HG03039 (cell line): ENCODE results near the gene CARD19.
A peak's percentile ranks its signal among the peaks of the same experiment; 100 is the strongest.
"Not testable (repeated sequence)": the region's sequence is repeated elsewhere in the genome, so short reads cannot be mapped to it uniquely, and the experiment has no call there.

ENCODE experiments used
- ATAC-seq: cut with Tn5 transposase; IDR thresholded peaks from one replicate; pipeline ENCODE4 v1.9.1; 2021; ENCODE audit warnings: mild to moderate bottlenecking, moderate library complexity; ENCODE audit not compliant: unreplicated experiment

The CARD19 gene

GRCh38 chr9:93129691-93130500 is 33.9 kb downstream of the CARD19 start:
- no peak for ATAC-seq

GRCh38 chr9:93130861-93131481 is 35.0 kb downstream of the CARD19 start:
- no peak for ATAC-seq

- ATAC-seq = no peak
Measured at GRCh38 chr9:93131599-93132286, 35.7 kb downstream of the CARD19 start.

GRCh38 chr9:93132287-93132927 is 36.4 kb downstream of the CARD19 start:
- ATAC-seq = no peak

GRCh38 chr9:93132946-93133680 is 37.1 kb downstream of the CARD19 start:
- ATAC-seq = no peak

GRCh38 chr9:93133681-93134014 is 37.6 kb downstream of the CARD19 start:
- peak; percentile 25 for ATAC-seq

- peak; percentile 60 for ATAC-seq
Measured at GRCh38 chr9:93134015-93134739, 38.2 kb downstream of the CARD19 start, which contains the start of gene NINJ1. NINJ1 (minus strand) TSS chr9:93134251; CDS start chr9:93134217, 34 bp downstream.

GRCh38 chr9:93134740-93135444 is 38.9 kb downstream of the CARD19 start:
- no peak for ATAC-seq

- ATAC-seq = no peak
Measured at GRCh38 chr9:93136011-93136440, 40.0 kb downstream of the CARD19 start.

- no peak for ATAC-seq
Measured at GRCh38 chr9:93137362-93137761, 41.3 kb downstream of the CARD19 start.

GRCh38 chr9:93138171-93138764 is 42.3 kb downstream of the CARD19 start:
- ATAC-seq = no peak

- ATAC-seq = no peak
Measured at GRCh38 chr9:93139365-93140182, 43.6 kb downstream of the CARD19 start.

GRCh38 chr9:93141771-93142483 is 45.9 kb downstream of the CARD19 start:
- ATAC-seq = no peak

GRCh38 chr9:93143830-93144530 is 48.0 kb downstream of the CARD19 start:
- ATAC-seq = no peak

- not testable (repeated sequence) for ATAC-seq
Measured at GRCh38 chr9:93146696-93147095, 50.7 kb downstream of the CARD19 start.

GRCh38 chr9:93147632-93148031 is 51.6 kb downstream of the CARD19 start:
- no peak for ATAC-seq

GRCh38 chr9:93148721-93149120 is 52.7 kb downstream of the CARD19 start:
- no peak for ATAC-seq
